GM23338 (cell line): Measurements from ENCODE around the gene FBXL2. TPM values are rescaled to one million over a fixed set of nuclear protein-coding genes. Genes with fewer than 3 reads are reported as not detected.

Experiments
- ATAC-seq: fragments of 200-7000 bp; cut with Tn5 transposase; 3 replicates; pipeline ENCODE4 v1.9.1; 2020
- DNase-seq: peaks from one replicate; pipeline ENCODE4 v3.0.0-alpha.2; 2015; ENCODE audit warnings: low spot score
- H2AFZ ChIP-seq: fragments of 200-600 bp; sonication (generic); 2 replicates; pipeline ENCODE4 v1.8.0; 2016; ENCODE audit warnings: antibody characterized with exemption, mild to moderate bottlenecking, moderate library complexity
- H3F3A ChIP-seq: fragments of 200-600 bp; sonication (generic); replicated peaks from 2 replicates; pipeline ENCODE4 v1.8.0; 2017; ENCODE audit warnings: antibody characterized with exemption, mixed run types, low read depth
- H3K27ac ChIP-seq: fragments of 200-600 bp; sonication (generic); 2 replicates; pipeline ENCODE4 v1.6.1; 2016; ENCODE audit warnings: low read depth
- H3K27me3 ChIP-seq: fragments of 200-600 bp; sonication (generic); 2 replicates; pipeline ENCODE4 v1.8.0; 2016; ENCODE audit warnings: mild to moderate bottlenecking, mixed run types, moderate library complexity; ENCODE audit not compliant: insufficient read depth
- H3K36me3 ChIP-seq: fragments of 200-600 bp; sonication (generic); 2 replicates; pipeline ENCODE4 v1.8.0; 2016; ENCODE audit warnings: mild to moderate bottlenecking; ENCODE audit not compliant: insufficient read depth
- H3K4me1 ChIP-seq: fragments of 200-600 bp; sonication (generic); 2 replicates; pipeline ENCODE4 v1.8.0; 2016; ENCODE audit warnings: mild to moderate bottlenecking, moderate library complexity; ENCODE audit not compliant: insufficient read depth
- H3K4me2 ChIP-seq: fragments of 200-600 bp; sonication (generic); 2 replicates; pipeline ENCODE4 v1.7.1; 2017; ENCODE audit warnings: mixed run types
- H3K4me3 ChIP-seq: fragments of 200-600 bp; sonication (generic); 2 replicates; pipeline ENCODE4 v1.6.1; 2016; ENCODE audit warnings: mixed run types
- H3K79me2 ChIP-seq: fragments of 200-600 bp; sonication (generic); replicated peaks from 2 replicates; pipeline ENCODE4 v1.8.0; 2017; ENCODE audit warnings: mild to moderate bottlenecking; ENCODE audit not compliant: insufficient read depth
- H3K9me2 ChIP-seq: fragments of 200-600 bp; sonication (generic); 2 replicates; pipeline ENCODE4 v1.8.0; 2017; ENCODE audit not compliant: insufficient read depth
- H4K20me1 ChIP-seq: fragments of 200-600 bp; sonication (generic); replicated peaks from 2 replicates; pipeline ENCODE4 v1.8.0; 2017; ENCODE audit warnings: mild to moderate bottlenecking; ENCODE audit not compliant: insufficient read depth
- H3K27ac Mint-ChIP-seq: 2 replicates; pipeline ENCODE4 v1.8.0; 2020; ENCODE audit warnings: inconsistent platforms, mild to moderate bottlenecking, moderate library complexity, mixed read lengths
- H3K27me3 Mint-ChIP-seq: 3 replicates; pipeline ENCODE4 v1.8.0; 2022; ENCODE audit warnings: low read depth, mild to moderate bottlenecking, moderate library complexity, mixed read lengths, inconsistent platforms; ENCODE audit not compliant: insufficient read depth, poor library complexity
- H3K36me3 Mint-ChIP-seq: 3 replicates; pipeline ENCODE4 v1.8.0; 2021; ENCODE audit warnings: low read depth, mild to moderate bottlenecking, inconsistent platforms, moderate library complexity, mixed read lengths
- H3K4me1 Mint-ChIP-seq: 3 replicates; pipeline ENCODE4 v1.8.0; 2020; ENCODE audit warnings: mild to moderate bottlenecking, inconsistent platforms, mixed read lengths
- H3K4me3 Mint-ChIP-seq: 3 replicates; pipeline ENCODE4 v1.8.0; 2021; ENCODE audit warnings: moderate library complexity, mild to moderate bottlenecking, inconsistent platforms, mixed read lengths
- H3K9me3 Mint-ChIP-seq: 3 replicates; pipeline ENCODE4 v1.8.0; 2020; ENCODE audit warnings: moderate library complexity, mild to moderate bottlenecking, inconsistent platforms, mixed read lengths
- CREB1 ChIP-seq: fragments of 250-450 bp; sonication (Bioruptor Pico); IDR thresholded peaks from 2 replicates; pipeline ENCODE4 v1.5.0; 2020; ENCODE audit warnings: low read depth, mild to moderate bottlenecking, moderate library complexity
- EZH2 ChIP-seq: fragments of 200-600 bp; sonication (generic); IDR thresholded peaks from one replicate; pipeline ENCODE4 v1.8.0; 2017; ENCODE audit warnings: antibody characterized with exemption, mild to moderate bottlenecking, low read depth; ENCODE audit not compliant: unreplicated experiment
- EZH2phosphoT487 ChIP-seq: fragments of 200-600 bp; sonication (generic); IDR thresholded peaks from one replicate; pipeline ENCODE4 v1.8.1; 2018; ENCODE audit warnings: antibody characterized with exemption; ENCODE audit not compliant: unreplicated experiment
- NANOG ChIP-seq: IDR thresholded peaks from 2 replicates; pipeline ENCODE4 v1.6.1; 2016; ENCODE audit warnings: antibody characterized with exemption, borderline replicate concordance
- POLR2AphosphoS5 ChIP-seq: IDR thresholded peaks from 2 replicates; pipeline ENCODE4 v1.6.1; 2016; ENCODE audit warnings: antibody characterized with exemption, low read depth
- STAT1 ChIP-seq: IDR thresholded peaks from one replicate; pipeline ENCODE4 v1.6.1; 2016; ENCODE audit warnings: antibody characterized with exemption; ENCODE audit not compliant: unreplicated experiment
- ZNF114 ChIP-seq: fragments of 250-450 bp; sonication (Bioruptor Pico); IDR thresholded peaks from 2 replicates; pipeline ENCODE4 v1.5.0; 2020; ENCODE audit warnings: mild to moderate bottlenecking, moderate library complexity
- ZNF331 ChIP-seq: fragments of 250-450 bp; sonication (Bioruptor Pico); IDR thresholded peaks from 2 replicates; pipeline ENCODE4 v1.5.0; 2020; ENCODE audit warnings: low read depth, mild to moderate bottlenecking, moderate library complexity
- polyA plus RNA-seq: library from polyadenylated mRNA; unstranded; fragments of >200 nt; fragmentation: Nextera tagmentation; extraction: Ambion mirVana; gene quantifications from 2 replicates; pipeline ENCODE4 v1.2.1, GENCODE V29; 2016
- total RNA-seq: library from RNA; depleted of rRNA; stranded (reverse); fragments of >200 nt; shearing (Covaris generic); gene quantifications from 2 replicates; pipeline ENCODE4 v1.2.3, GENCODE V29; 2014
- TF ChIP-seq, protein P1 (sequence below), 2 experiments: fragments of 200-600 bp in 1 of 2; sonication (generic) in 1 of 2; conservative IDR thresholded peaks; 2 replicates each; pipeline versions ENCODE4 v1.5.1 to v1.6.1; 2016 to 2017; ENCODE audit warnings: antibody characterized with exemption in 2 of 2, low read depth in 2 of 2, mild to moderate bottlenecking in 2 of 2, moderate library complexity in 1 of 2
- TF ChIP-seq, protein P2 (sequence below): fragments of 250-450 bp; sonication (Bioruptor Pico); IDR thresholded peaks from 2 replicates; pipeline ENCODE4 v1.5.0; 2020; ENCODE audit warnings: mild to moderate bottlenecking, moderate library complexity
- TF ChIP-seq, protein P3 (sequence below): IDR thresholded peaks from one replicate; pipeline ENCODE4 v1.6.1; 2018; ENCODE audit warnings: antibody characterized with exemption; ENCODE audit not compliant: unreplicated experiment
- TF ChIP-seq, protein P4 (sequence below): IDR thresholded peaks from 2 replicates; pipeline ENCODE4 v1.6.1; 2016; ENCODE audit warnings: antibody characterized with exemption

Gene FBXL2
- total and polyA plus RNA-seq, 2 experiments from 2014 or later = 2.8 to 5.7 TPM

DNA sequence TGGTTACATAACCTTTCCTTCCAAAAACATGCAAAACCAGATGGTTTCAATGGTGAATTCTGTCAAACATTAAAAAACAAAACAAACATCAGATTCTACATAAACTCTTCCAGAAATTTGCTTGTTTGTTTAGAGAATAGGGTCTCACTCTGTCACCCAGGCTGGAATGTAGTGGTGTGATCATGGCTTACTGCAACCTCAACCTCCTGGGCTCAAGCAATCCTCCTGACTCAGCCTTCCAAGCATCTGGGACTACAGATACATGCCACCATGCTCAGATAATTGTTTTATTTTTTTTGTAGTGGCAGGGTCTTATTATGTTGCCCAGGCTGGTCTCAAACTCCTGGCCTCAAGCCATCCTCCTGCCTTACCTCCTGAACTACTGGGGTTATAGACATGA, 36.1 kb downstream of the FBXL2 start:
- Mint-ChIP-seq H3K27ac (no peak overlapping the region), H3K36me3 (peaks cover 5% of the 10 kb centered on the region; the same call in 2 of the 3 replicates), H3K4me1 (peaks cover 13% of the 10 kb centered on the region), H3K4me3 (no peak overlapping the region), H3K27me3 (no peaks in the 10 kb centered on the region), H3K9me3 (peaks cover 7% of the 10 kb centered on the region; the same call in 2 of the 3 replicates)
- H2AFZ ChIP-seq = no peak overlapping the region
- H3K4me2 ChIP-seq = no peak overlapping the region
- no peaks in the 10 kb centered on the region for H3F3A ChIP-seq
- no peak for ATAC-seq
- no peak for TF ChIP-seq STAT1
- no peak for TF ChIP-seq POLR2AphosphoS5
- no peak for TF ChIP-seq ZNF331 (CRISPR knock-in tag)
- no peak for TF ChIP-seq ZNF114
- TF ChIP-seq, protein P1, sequence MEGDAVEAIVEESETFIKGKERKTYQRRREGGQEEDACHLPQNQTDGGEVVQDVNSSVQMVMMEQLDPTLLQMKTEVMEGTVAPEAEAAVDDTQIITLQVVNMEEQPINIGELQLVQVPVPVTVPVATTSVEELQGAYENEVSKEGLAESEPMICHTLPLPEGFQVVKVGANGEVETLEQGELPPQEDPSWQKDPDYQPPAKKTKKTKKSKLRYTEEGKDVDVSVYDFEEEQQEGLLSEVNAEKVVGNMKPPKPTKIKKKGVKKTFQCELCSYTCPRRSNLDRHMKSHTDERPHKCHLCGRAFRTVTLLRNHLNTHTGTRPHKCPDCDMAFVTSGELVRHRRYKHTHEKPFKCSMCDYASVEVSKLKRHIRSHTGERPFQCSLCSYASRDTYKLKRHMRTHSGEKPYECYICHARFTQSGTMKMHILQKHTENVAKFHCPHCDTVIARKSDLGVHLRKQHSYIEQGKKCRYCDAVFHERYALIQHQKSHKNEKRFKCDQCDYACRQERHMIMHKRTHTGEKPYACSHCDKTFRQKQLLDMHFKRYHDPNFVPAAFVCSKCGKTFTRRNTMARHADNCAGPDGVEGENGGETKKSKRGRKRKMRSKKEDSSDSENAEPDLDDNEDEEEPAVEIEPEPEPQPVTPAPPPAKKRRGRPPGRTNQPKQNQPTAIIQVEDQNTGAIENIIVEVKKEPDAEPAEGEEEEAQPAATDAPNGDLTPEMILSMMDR (conservative IDR thresholded peaks at IDR 0.05; ENCODE audit: low read depth in 2 of 2) = no peak
- TF ChIP-seq NANOG = no peak
- TF ChIP-seq, protein P2, sequence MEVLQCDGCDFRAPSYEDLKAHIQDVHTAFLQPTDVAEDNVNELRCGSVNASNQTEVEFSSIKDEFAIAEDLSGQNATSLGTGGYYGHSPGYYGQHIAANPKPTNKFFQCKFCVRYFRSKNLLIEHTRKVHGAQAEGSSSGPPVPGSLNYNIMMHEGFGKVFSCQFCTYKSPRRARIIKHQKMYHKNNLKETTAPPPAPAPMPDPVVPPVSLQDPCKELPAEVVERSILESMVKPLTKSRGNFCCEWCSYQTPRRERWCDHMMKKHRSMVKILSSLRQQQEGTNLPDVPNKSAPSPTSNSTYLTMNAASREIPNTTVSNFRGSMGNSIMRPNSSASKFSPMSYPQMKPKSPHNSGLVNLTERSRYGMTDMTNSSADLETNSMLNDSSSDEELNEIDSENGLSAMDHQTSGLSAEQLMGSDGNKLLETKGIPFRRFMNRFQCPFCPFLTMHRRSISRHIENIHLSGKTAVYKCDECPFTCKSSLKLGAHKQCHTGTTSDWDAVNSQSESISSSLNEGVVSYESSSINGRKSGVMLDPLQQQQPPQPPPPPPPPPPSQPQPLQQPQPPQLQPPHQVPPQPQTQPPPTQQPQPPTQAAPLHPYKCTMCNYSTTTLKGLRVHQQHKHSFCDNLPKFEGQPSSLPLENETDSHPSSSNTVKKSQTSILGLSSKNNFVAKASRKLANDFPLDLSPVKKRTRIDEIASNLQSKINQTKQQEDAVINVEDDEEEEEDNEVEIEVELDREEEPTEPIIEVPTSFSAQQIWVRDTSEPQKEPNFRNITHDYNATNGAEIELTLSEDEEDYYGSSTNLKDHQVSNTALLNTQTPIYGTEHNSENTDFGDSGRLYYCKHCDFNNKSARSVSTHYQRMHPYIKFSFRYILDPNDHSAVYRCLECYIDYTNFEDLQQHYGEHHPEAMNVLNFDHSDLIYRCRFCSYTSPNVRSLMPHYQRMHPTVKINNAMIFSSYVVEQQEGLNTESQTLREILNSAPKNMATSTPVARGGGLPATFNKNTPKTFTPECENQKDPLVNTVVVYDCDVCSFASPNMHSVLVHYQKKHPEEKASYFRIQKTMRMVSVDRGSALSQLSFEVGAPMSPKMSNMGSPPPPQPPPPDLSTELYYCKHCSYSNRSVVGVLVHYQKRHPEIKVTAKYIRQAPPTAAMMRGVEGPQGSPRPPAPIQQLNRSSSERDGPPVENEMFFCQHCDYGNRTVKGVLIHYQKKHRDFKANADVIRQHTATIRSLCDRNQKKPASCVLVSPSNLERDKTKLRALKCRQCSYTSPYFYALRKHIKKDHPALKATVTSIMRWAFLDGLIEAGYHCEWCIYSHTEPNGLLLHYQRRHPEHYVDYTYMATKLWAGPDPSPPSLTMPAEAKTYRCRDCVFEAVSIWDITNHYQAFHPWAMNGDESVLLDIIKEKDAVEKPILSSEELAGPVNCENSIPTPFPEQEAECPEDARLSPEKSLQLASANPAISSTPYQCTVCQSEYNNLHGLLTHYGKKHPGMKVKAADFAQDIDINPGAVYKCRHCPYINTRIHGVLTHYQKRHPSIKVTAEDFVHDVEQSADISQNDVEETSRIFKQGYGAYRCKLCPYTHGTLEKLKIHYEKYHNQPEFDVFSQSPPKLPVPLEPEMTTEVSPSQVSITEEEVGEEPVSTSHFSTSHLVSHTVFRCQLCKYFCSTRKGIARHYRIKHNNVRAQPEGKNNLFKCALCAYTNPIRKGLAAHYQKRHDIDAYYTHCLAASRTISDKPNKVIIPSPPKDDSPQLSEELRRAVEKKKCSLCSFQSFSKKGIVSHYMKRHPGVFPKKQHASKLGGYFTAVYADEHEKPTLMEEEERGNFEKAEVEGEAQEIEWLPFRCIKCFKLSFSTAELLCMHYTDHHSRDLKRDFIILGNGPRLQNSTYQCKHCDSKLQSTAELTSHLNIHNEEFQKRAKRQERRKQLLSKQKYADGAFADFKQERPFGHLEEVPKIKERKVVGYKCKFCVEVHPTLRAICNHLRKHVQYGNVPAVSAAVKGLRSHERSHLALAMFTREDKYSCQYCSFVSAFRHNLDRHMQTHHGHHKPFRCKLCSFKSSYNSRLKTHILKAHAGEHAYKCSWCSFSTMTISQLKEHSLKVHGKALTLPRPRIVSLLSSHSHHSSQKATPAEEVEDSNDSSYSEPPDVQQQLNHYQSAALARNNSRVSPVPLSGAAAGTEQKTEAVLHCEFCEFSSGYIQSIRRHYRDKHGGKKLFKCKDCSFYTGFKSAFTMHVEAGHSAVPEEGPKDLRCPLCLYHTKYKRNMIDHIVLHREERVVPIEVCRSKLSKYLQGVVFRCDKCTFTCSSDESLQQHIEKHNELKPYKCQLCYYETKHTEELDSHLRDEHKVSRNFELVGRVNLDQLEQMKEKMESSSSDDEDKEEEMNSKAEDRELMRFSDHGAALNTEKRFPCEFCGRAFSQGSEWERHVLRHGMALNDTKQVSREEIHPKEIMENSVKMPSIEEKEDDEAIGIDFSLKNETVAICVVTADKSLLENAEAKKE (CRISPR knock-in tag) = no peak
- TF ChIP-seq, protein P3, sequence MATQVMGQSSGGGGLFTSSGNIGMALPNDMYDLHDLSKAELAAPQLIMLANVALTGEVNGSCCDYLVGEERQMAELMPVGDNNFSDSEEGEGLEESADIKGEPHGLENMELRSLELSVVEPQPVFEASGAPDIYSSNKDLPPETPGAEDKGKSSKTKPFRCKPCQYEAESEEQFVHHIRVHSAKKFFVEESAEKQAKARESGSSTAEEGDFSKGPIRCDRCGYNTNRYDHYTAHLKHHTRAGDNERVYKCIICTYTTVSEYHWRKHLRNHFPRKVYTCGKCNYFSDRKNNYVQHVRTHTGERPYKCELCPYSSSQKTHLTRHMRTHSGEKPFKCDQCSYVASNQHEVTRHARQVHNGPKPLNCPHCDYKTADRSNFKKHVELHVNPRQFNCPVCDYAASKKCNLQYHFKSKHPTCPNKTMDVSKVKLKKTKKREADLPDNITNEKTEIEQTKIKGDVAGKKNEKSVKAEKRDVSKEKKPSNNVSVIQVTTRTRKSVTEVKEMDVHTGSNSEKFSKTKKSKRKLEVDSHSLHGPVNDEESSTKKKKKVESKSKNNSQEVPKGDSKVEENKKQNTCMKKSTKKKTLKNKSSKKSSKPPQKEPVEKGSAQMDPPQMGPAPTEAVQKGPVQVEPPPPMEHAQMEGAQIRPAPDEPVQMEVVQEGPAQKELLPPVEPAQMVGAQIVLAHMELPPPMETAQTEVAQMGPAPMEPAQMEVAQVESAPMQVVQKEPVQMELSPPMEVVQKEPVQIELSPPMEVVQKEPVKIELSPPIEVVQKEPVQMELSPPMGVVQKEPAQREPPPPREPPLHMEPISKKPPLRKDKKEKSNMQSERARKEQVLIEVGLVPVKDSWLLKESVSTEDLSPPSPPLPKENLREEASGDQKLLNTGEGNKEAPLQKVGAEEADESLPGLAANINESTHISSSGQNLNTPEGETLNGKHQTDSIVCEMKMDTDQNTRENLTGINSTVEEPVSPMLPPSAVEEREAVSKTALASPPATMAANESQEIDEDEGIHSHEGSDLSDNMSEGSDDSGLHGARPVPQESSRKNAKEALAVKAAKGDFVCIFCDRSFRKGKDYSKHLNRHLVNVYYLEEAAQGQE = no peak
- no peak for TF ChIP-seq CREB1 (CRISPR knock-in tag)
- TF ChIP-seq EZH2 = no peak
- TF ChIP-seq, protein P4, sequence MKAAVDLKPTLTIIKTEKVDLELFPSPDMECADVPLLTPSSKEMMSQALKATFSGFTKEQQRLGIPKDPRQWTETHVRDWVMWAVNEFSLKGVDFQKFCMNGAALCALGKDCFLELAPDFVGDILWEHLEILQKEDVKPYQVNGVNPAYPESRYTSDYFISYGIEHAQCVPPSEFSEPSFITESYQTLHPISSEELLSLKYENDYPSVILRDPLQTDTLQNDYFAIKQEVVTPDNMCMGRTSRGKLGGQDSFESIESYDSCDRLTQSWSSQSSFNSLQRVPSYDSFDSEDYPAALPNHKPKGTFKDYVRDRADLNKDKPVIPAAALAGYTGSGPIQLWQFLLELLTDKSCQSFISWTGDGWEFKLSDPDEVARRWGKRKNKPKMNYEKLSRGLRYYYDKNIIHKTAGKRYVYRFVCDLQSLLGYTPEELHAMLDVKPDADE = no peak
- TF ChIP-seq EZH2phosphoT487 = no peak
- no peaks in the 10 kb centered on the region for H3K36me3 ChIP-seq
- H3K4me1 ChIP-seq = peaks cover 10% of the 10 kb centered on the region; the same call in 1 of the 2 replicates
- H3K79me2 ChIP-seq = no peaks in the 10 kb centered on the region
- H4K20me1 ChIP-seq = no peaks in the 10 kb centered on the region
- no peaks in the 10 kb centered on the region for H3K27me3 ChIP-seq
- H3K27ac ChIP-seq = no peak overlapping the region
- no peaks in the 10 kb centered on the region; the same call in 1 of the 2 replicates for H3K9me2 ChIP-seq
- H3K4me3 ChIP-seq = no peak overlapping the region
- DNase-seq = no peak
